GM06990 (cell line): ENCODE data around the gene FANCG.
A peak's percentile ranks its signal among the peaks of the same experiment; 100 is the strongest.

ENCODE experiments used
- DNase-seq: peaks from one replicate; pipeline ENCODE4 v3.0.0-alpha.2; 2011; ENCODE audit not compliant: insufficient read length; ENCODE audit errors: extremely low read depth
- H3K27me3 ChIP-seq: replicated peaks from 2 replicates; pipeline ENCODE4 v1.6.0; 2011; ENCODE audit warnings: low read length; ENCODE audit not compliant: control insufficient read depth, insufficient read depth
- H3K36me3 ChIP-seq: 2 replicates; pipeline ENCODE4 v1.5.1; 2011; ENCODE audit warnings: low read length; ENCODE audit not compliant: control insufficient read depth, insufficient read depth
- H3K4me3 ChIP-seq: replicated peaks from 2 replicates; pipeline ENCODE4 v1.5.1; 2011; ENCODE audit warnings: low read depth, mild to moderate bottlenecking, control low read depth, low read length
- CTCF ChIP-seq: IDR thresholded peaks from 2 replicates; pipeline ENCODE4 v1.5.1; 2011; ENCODE audit warnings: low read length, control low read depth, mild to moderate bottlenecking, inconsistent platforms; ENCODE audit not compliant: insufficient read depth, poor library complexity, severe bottlenecking

FANCG gene

GRCh38 chr9:35042891-35043545 is 36.7 kb downstream of the FANCG start:
- H3K36me3 ChIP-seq: no peaks in the 10 kb centered on the region; the same call in 1 of the 2 replicates
- TF ChIP-seq CTCF: no peak
- H3K4me3 ChIP-seq: no peak overlapping the region
- H3K27me3 ChIP-seq: no peaks in the 10 kb centered on the region
- DNase-seq: no peak

GRCh38 chr9:35042081-35042604 is 37.6 kb downstream of the FANCG start:
- no peak for TF ChIP-seq CTCF
- no peaks in the 10 kb centered on the region for H3K27me3 ChIP-seq
- no peak overlapping the region for H3K4me3 ChIP-seq
- DNase-seq: no peak
- H3K36me3 ChIP-seq: no peaks in the 10 kb centered on the region; the same call in 1 of the 2 replicates

GRCh38 chr9:35035851-35036701 is 43.7 kb downstream of the FANCG start:
- DNase-seq: no peak
- no peak for TF ChIP-seq CTCF
- Histone ChIP-seq H3K36me3 (no peaks in the 10 kb centered on the region), H3K27me3 (no peaks in the 10 kb centered on the region), H3K4me3 (peak overlapping the region; percentile 22)

- Histone ChIP-seq H3K27me3 (no peaks in the 10 kb centered on the region), H3K4me3 (no peak overlapping the region), H3K36me3 (no peaks in the 10 kb centered on the region; the same call in 1 of the 2 replicates)
- TF ChIP-seq CTCF: no peak
- no peak for DNase-seq
Measured at GRCh38 chr9:35033101-35033500, 46.6 kb downstream of the FANCG start.

GRCh38 chr9:35029852-35030251 is 49.9 kb downstream of the FANCG start:
- Histone ChIP-seq H3K36me3 (no peaks in the 10 kb centered on the region; the same call in 1 of the 2 replicates), H3K4me3 (no peak overlapping the region), H3K27me3 (no peaks in the 10 kb centered on the region)
- no peak for TF ChIP-seq CTCF
- no peak for DNase-seq
